T-cell (primary cell): ENCODE data around the gene NDUFV3. TPM values are rescaled to one million over a fixed set of nuclear protein-coding genes. Genes with fewer than 3 reads are reported as not detected.
"Not testable (repeated sequence)": the region's sequence is repeated elsewhere in the genome, so short reads cannot be mapped to it uniquely, and the experiment has no call there.

Experiments
- ATAC-seq, 4 experiments: fragments of 200-7000 bp in 3 of 4; fragments of 150-1000 bp in 1 of 4; cut with Tn5 transposase; replicated peaks in 1 of 4; 1 replicate in 3 of 4; 2 replicates in 1 of 4; pipeline ENCODE4 v1.10.0; 2021; ENCODE audit warnings: moderate library complexity in 3 of 4, mild to moderate bottlenecking in 2 of 4, moderate number of reproducible peaks in 1 of 4
- CTCF ChIA-PET, 2 donors: fragments of 300-600 bp; sonication (Branson Sonifier 250); formaldehyde crosslinking; loops; one replicate each; lab custom pipeline; 2022; ENCODE audit warnings: antibody characterized with exemption in 2 of 2; lab: Charles Lee
- POLR2A ChIA-PET, 2 donors: fragments of 300-600 bp; sonication (Branson Sonifier 250); formaldehyde crosslinking; loops; one replicate each; lab custom pipeline; 2022; ENCODE audit warnings: antibody characterized with exemption in 2 of 2; lab: Charles Lee
- DNase-seq, 35 experiments: peaks; one replicate each; pipeline versions ENCODE4 v3.0.0 to v3.0.0-alpha.2; 2013 to 2023
- H3K27ac ChIP-seq: one replicate; pipeline ENCODE4 v1.5.1; 2013; ENCODE audit warnings: low read length
- H3K27me3 ChIP-seq, 2 experiments: replicated peaks in 1 of 2; 1 replicate in 1 of 2; 2 replicates in 1 of 2; pipeline versions ENCODE4 v1.6.1 to v1.7.0; 2013; ENCODE audit warnings: low read length in 1 of 2, mixed read lengths in 1 of 2; ENCODE audit not compliant: control insufficient read depth in 2 of 2, insufficient read depth in 2 of 2; ENCODE audit errors: extremely low read depth in 1 of 2
- H3K36me3 ChIP-seq, 2 donors: 1 replicate in 1 of 2; 2 replicates in 1 of 2; pipeline versions ENCODE4 v1.6.1 to v1.7.0; 2013; ENCODE audit warnings: low read length in 1 of 2; ENCODE audit not compliant: control insufficient read depth in 2 of 2, insufficient read depth in 1 of 2; ENCODE audit errors: extremely low read depth in 1 of 2
- H3K4me1 ChIP-seq, 2 experiments: 1 replicate in 1 of 2; 2 replicates in 1 of 2; pipeline versions ENCODE4 v1.6.1 to v1.7.0; 2013; ENCODE audit warnings: low read length in 2 of 2, mixed read lengths in 1 of 2; ENCODE audit not compliant: insufficient read depth in 2 of 2, control insufficient read depth in 1 of 2; ENCODE audit errors: extremely low read depth in 1 of 2
- H3K4me3 ChIP-seq, 2 donors: 1 replicate in 1 of 2; 2 replicates in 1 of 2; pipeline versions ENCODE4 v1.5.1 to v1.7.0; 2013; ENCODE audit warnings: mild to moderate bottlenecking in 2 of 2, low read length in 1 of 2, moderate library complexity in 1 of 2; ENCODE audit not compliant: control insufficient read depth in 1 of 2; ENCODE audit errors: extremely low read depth in 1 of 2
- H3K9me3 ChIP-seq: 2 replicates; pipeline ENCODE4 v1.7.0; 2013
- H3K27ac Mint-ChIP-seq, 2 donors: one replicate each; pipeline ENCODE4 v1.8.0; 2020 to 2021; ENCODE audit warnings: mild to moderate bottlenecking in 2 of 2, mixed read lengths in 2 of 2
- H3K27me3 Mint-ChIP-seq, 2 donors: one replicate each; pipeline ENCODE4 v1.8.0; 2021 to 2022; ENCODE audit warnings: mixed read lengths in 2 of 2
- H3K36me3 Mint-ChIP-seq: one replicate; pipeline ENCODE4 v1.8.0; 2021; ENCODE audit warnings: mixed read lengths
- H3K4me1 Mint-ChIP-seq, 3 donors: one replicate each; pipeline ENCODE4 v1.8.0; 2020 to 2022; ENCODE audit warnings: mixed read lengths in 3 of 3, mild to moderate bottlenecking in 1 of 3
- H3K4me3 Mint-ChIP-seq, 3 donors: one replicate each; pipeline ENCODE4 v1.8.0; 2020 to 2022; ENCODE audit warnings: mild to moderate bottlenecking in 3 of 3, mixed read lengths in 3 of 3, moderate library complexity in 3 of 3
- H3K9me3 Mint-ChIP-seq, 3 donors: one replicate each; pipeline ENCODE4 v1.8.0; 2020 to 2022; ENCODE audit warnings: mixed read lengths in 3 of 3
- WGBS: methylation state at CpG from one replicate; pipeline ENCODE4 v1.1.5; 2013; ENCODE audit warnings: missing lambda C conversion rate; ENCODE audit not compliant: insufficient coverage; 5-methylcytosine and 5-hydroxymethylcytosine counted together
- total RNA-seq, 35 experiments: library from RNA in 6 of 35; stranded (reverse) in 6 of 35; fragments of 120-200 nt in 1 of 35; gene quantifications; one replicate each; pipeline versions ENCODE4 v1.2.1 to v1.2.4 and lab custom pipeline; 2013 to 2026

Gene NDUFV3
- total RNA-seq, 5 donors from 2014 or later (not counting 1 experiment from before 2014, with no cell fraction given), result 21.3 to 32.0 (median 28.5) TPM

GRCh38 chr21:42949094-42949755, 56.1 kb downstream of the NDUFV3 start:
- H3K27me3 Mint-ChIP-seq, H3K36me3 Mint-ChIP-seq, CTCF ChIA-PET, DNase-seq, H3K9me3 Mint-ChIP-seq, ATAC-seq, H3K4me3 ChIP-seq, H3K27me3 ChIP-seq, H3K36me3 ChIP-seq, H3K4me1 ChIP-seq, H3K4me1 Mint-ChIP-seq, POLR2A ChIA-PET, H3K27ac ChIP-seq, H3K9me3 ChIP-seq: not testable (repeated sequence)
- Mint-ChIP-seq H3K27ac (peak overlapping the region in 1 of 2 donors; percentile 83), H3K4me3 (peak overlapping the region in 1 of 3 donors; percentile 55)
- WGBS, result 66% methylated on average over 8 of the region's 13 CpGs

- H3K4me3 Mint-ChIP-seq, H3K27ac ChIP-seq, H3K4me1 Mint-ChIP-seq, H3K9me3 ChIP-seq, ATAC-seq, H3K27me3 Mint-ChIP-seq, POLR2A ChIA-PET, H3K9me3 Mint-ChIP-seq, DNase-seq, H3K36me3 ChIP-seq, H3K27ac Mint-ChIP-seq, CTCF ChIA-PET, H3K36me3 Mint-ChIP-seq, H3K4me1 ChIP-seq, H3K27me3 ChIP-seq, H3K4me3 ChIP-seq: not testable (repeated sequence)
- no CpG with 5 or more reads among the region's 9 CpGs for WGBS
Measured at GRCh38 chr21:42951193-42951592, 58.1 kb downstream of the NDUFV3 start.

- Histone ChIP-seq H3K36me3 (no peaks in the 10 kb centered on the region), H3K4me3 (no peak overlapping the region), H3K9me3 (no peaks in the 10 kb centered on the region), H3K27ac (no peak overlapping the region), H3K4me1 (peaks cover 0 to 6% of the 10 kb centered on the region in 2 experiments), H3K27me3 (peaks cover 0 to 3% of the 10 kb centered on the region in 2 experiments)
- Mint-ChIP-seq H3K27ac (no peak overlapping the region), H3K4me1 (peaks cover 0 to 3% (median 2%) of the 10 kb centered on the region in 3 donors), H3K9me3 (no peaks in the 10 kb centered on the region), H3K4me3 (no peak overlapping the region), H3K27me3 (peaks cover 2 to 5% of the 10 kb centered on the region in 2 donors), H3K36me3 (no peaks in the 10 kb centered on the region)
- peak in 2 of 4 experiments; percentile 74 to 75 for ATAC-seq
- DNase-seq, result no peak
- CTCF ChIA-PET, result no interaction called here
- 91% methylated on average over 5 of the region's 13 CpGs for WGBS
- POLR2A ChIA-PET, result no interaction called here
Measured at GRCh38 chr21:42956824-42957630, 63.9 kb downstream of the NDUFV3 start.

GRCh38 chr21:42958122-42958521, 65.0 kb downstream of the NDUFV3 start:
- H3K4me3 ChIP-seq, ATAC-seq, H3K27me3 Mint-ChIP-seq, H3K4me3 Mint-ChIP-seq, H3K9me3 Mint-ChIP-seq, DNase-seq, POLR2A ChIA-PET, H3K36me3 Mint-ChIP-seq, H3K4me1 ChIP-seq, H3K36me3 ChIP-seq, H3K27me3 ChIP-seq, H3K9me3 ChIP-seq, H3K27ac Mint-ChIP-seq, H3K27ac ChIP-seq, H3K4me1 Mint-ChIP-seq: not testable (repeated sequence)
- CTCF ChIA-PET, result interaction anchor here in 1 of 2 donors (0.7 kb wide), 1 partner anchor 241 kb away, joined by 4 read pairs; no protein-coding TSS in a partner anchor
- 90% methylated on average over 2 of the region's 6 CpGs for WGBS

GRCh38 chr21:42959728-42960127, 66.6 kb downstream of the NDUFV3 start:
- H3K4me1 ChIP-seq, result peaks cover 0 to 6% of the 10 kb centered on the region in 2 experiments
- no peak for DNase-seq
- ChIA-PET CTCF (no interaction called here), POLR2A (no interaction called here)
- no peaks in the 10 kb centered on the region for H3K36me3 ChIP-seq
- H3K4me3 ChIP-seq, result no peak overlapping the region
- H3K27ac ChIP-seq, result no peak overlapping the region
- H3K9me3 ChIP-seq, result no peaks in the 10 kb centered on the region
- H3K9me3 Mint-ChIP-seq, result no peaks in the 10 kb centered on the region
- H3K36me3 Mint-ChIP-seq, result no peaks in the 10 kb centered on the region
- H3K27me3 Mint-ChIP-seq, result no peaks in the 10 kb centered on the region
- no peak for ATAC-seq
- no peak overlapping the region for H3K27ac Mint-ChIP-seq
- peaks cover 0 to 3% of the 10 kb centered on the region in 2 experiments for H3K27me3 ChIP-seq
- H3K4me3 Mint-ChIP-seq, result no peak overlapping the region
- peaks cover 0 to 3% (median 2%) of the 10 kb centered on the region in 3 donors for H3K4me1 Mint-ChIP-seq
- no CpG with 5 or more reads among the region's 3 CpGs for WGBS

GRCh38 chr21:42962380-42963007, 69.4 kb downstream of the NDUFV3 start:
- Histone ChIP-seq H3K27me3 (peaks cover 0 to 3% of the 10 kb centered on the region in 2 experiments), H3K27ac (no peak overlapping the region), H3K36me3 (no peaks in the 10 kb centered on the region), H3K9me3 (no peaks in the 10 kb centered on the region), H3K4me1 (peaks cover 0 to 6% of the 10 kb centered on the region in 2 experiments), H3K4me3 (no peak overlapping the region)
- H3K27me3 Mint-ChIP-seq, result no peaks in the 10 kb centered on the region
- peaks cover 0 to 3% (median 2%) of the 10 kb centered on the region in 3 donors for H3K4me1 Mint-ChIP-seq
- no peaks in the 10 kb centered on the region for H3K36me3 Mint-ChIP-seq
- H3K4me3 Mint-ChIP-seq, result no peak overlapping the region
- CTCF ChIA-PET, result no interaction called here
- H3K27ac Mint-ChIP-seq, result no peak overlapping the region
- WGBS, result 100% methylated on average over 1 of the region's 6 CpGs
- no peaks in the 10 kb centered on the region for H3K9me3 Mint-ChIP-seq
- POLR2A ChIA-PET, result no interaction called here
- ATAC-seq, result no peak
- no peak for DNase-seq
